GM12878 (cell line): ENCODE data around the gene CDC42BPB.

Experiments used
- ESRRA ChIP-seq: IDR thresholded peaks from 2 replicates; pipeline ENCODE4 v1.6.1; 2012; ENCODE audit warnings: mild to moderate bottlenecking, low read length, improper control_type of control experiment
- EZH2 ChIP-seq: IDR thresholded peaks from 2 replicates; pipeline ENCODE4 v1.6.1; 2012; ENCODE audit warnings: low read depth, mild to moderate bottlenecking, control low read depth, inconsistent platforms, low read length, borderline replicate concordance; ENCODE audit not compliant: control insufficient read depth
- KLF5 ChIP-seq: fragments of 450-650 bp; IDR thresholded peaks from 2 replicates; pipeline ENCODE4 v1.6.1; 2014; ENCODE audit warnings: mild to moderate bottlenecking; ENCODE audit not compliant: partially characterized antibody
- LARP7 ChIP-seq: fragments of 450-650 bp; IDR thresholded peaks from 2 replicates; pipeline ENCODE4 v1.6.1; 2017; ENCODE audit warnings: mild to moderate bottlenecking
- SIN3A ChIP-seq: IDR thresholded peaks from 2 replicates; pipeline ENCODE4 v1.6.1; 2012; ENCODE audit warnings: low read depth, low read length, improper control_type of control experiment
- YY1 ChIP-seq: IDR thresholded peaks from 2 replicates; pipeline ENCODE4 v1.6.1; 2011; ENCODE audit warnings: low read depth, mild to moderate bottlenecking, low read length
- TF ChIP-seq, protein P1 (sequence below): IDR thresholded peaks from 2 replicates; pipeline ENCODE4 v1.6.1; 2012; ENCODE audit warnings: mild to moderate bottlenecking, low read depth, low read length

DNA sequence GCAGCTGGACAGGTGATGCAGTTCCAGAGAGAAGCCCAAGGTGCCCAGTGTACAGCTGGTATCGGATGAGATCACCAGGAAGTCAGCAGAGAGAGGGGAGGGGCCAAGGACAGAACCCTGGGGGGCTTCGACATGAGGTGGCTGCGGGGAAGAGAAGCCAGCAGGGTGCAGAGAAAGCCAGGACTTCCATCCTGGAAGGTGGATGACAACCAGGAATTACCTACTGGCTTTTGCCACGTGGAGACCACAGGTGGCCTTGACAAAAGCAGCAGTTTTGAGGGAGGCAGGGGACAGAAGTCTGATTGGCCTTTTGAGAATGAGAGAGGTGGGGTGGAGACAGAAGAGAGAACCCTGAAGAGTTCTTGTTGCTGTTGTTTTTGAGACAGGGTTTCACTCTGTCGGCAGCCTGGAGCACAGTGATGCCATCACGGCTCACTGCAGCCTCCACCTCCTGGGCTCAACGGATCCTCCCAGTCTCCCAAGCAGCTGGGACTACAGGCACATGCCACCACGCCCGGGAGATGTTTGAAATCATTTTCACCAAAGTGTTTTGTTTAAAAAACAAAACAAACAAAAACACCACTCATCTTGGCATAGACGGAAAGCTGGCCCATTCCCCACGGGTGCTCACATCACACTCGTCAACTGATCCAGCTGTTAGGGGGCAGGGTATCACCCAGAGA lies 35.2 kb downstream of the CDC42BPB start:
- TF ChIP-seq KLF5 = no peak
- TF ChIP-seq, protein P1, sequence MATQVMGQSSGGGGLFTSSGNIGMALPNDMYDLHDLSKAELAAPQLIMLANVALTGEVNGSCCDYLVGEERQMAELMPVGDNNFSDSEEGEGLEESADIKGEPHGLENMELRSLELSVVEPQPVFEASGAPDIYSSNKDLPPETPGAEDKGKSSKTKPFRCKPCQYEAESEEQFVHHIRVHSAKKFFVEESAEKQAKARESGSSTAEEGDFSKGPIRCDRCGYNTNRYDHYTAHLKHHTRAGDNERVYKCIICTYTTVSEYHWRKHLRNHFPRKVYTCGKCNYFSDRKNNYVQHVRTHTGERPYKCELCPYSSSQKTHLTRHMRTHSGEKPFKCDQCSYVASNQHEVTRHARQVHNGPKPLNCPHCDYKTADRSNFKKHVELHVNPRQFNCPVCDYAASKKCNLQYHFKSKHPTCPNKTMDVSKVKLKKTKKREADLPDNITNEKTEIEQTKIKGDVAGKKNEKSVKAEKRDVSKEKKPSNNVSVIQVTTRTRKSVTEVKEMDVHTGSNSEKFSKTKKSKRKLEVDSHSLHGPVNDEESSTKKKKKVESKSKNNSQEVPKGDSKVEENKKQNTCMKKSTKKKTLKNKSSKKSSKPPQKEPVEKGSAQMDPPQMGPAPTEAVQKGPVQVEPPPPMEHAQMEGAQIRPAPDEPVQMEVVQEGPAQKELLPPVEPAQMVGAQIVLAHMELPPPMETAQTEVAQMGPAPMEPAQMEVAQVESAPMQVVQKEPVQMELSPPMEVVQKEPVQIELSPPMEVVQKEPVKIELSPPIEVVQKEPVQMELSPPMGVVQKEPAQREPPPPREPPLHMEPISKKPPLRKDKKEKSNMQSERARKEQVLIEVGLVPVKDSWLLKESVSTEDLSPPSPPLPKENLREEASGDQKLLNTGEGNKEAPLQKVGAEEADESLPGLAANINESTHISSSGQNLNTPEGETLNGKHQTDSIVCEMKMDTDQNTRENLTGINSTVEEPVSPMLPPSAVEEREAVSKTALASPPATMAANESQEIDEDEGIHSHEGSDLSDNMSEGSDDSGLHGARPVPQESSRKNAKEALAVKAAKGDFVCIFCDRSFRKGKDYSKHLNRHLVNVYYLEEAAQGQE = no peak
- no peak for TF ChIP-seq EZH2
- no peak for TF ChIP-seq YY1
- TF ChIP-seq LARP7 = no peak
- TF ChIP-seq SIN3A = no peak
- no peak for TF ChIP-seq ESRRA
